ENCODE measurements around the gene PPP2R2C.

PPP2R2C gene

DNA sequence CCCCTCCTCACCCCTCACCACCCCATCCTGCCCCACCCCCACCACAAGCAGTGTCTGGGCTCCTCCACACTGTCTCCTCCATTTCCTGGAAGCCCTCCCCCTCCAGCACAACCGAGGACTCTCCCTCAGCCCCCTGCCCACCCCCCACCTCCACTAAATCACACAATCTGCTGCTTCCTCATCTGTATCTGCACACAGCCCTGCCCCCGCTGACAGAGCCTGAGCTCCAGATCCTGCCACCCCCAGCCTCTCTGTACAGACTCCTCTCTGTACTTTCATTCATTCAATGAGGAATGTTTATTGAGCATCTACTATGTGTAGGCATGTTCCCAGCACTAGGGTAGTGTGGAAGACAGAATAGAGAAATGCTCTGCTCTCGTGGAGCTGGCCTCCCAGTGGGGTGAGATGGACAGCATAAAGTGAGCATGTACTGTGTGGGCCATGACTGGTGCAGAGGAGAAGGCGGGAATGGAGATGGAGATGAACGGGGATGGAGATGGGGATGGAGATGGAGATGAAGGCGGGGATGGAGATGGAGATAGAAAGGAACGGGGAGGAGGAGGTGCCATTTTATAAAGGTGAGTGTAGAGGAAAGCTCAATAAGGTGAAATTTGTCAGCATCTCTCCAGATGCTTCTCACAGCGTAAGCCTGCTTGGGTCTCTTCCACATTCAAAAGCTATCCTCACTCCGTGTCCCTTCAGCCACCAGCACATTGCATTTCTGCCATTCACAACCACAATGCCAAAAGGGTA is 2.5 kb upstream of the PPP2R2C start:
- Mint-ChIP-seq H3K4me3 (no peak overlapping the region), H3K36me3 (ENCODE audit: low read depth) (no peaks in the 10 kb centered on the region), H3K27me3 (ENCODE audit: low read depth, poor library complexity) (peaks cover 92% of the 10 kb centered on the region), H3K27ac (no peak overlapping the region), H3K9me3 (peaks cover 5% of the 10 kb centered on the region), H3K4me1 (peaks cover 7% of the 10 kb centered on the region)
- TF ChIP-seq CTCF (IDR thresholded peaks at IDR 0.05): no peak
- no peak for DNase-seq

DNA sequence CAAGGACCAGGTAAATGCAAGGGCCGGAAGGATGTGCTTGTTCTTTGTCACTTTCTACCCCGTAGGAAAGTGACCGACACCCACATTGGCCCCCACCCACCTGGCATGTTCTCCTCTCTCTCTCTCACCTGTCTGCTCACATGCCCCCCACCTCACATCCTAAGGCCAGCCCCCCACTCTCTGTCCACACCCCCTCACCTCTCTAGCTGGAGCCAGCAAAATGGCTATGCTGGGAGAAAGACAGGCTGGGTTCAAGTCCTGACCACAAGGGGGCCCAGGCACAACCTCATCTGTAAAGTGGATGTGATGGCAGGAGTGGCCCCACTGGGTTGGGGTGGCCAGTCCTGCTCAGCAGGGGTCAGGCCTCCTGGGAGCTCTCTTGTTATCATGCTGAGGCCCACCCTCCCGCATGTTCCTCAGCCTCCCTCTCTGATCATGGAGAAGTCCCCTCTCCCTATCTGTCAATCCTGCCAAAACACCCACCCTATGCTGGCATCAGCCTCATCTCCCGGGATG is 1.7 kb upstream of the PPP2R2C start:
- Mint-ChIP-seq H3K27me3 (ENCODE audit: low read depth, poor library complexity) (peaks cover 93% of the 10 kb centered on the region), H3K4me1 (peaks cover 7% of the 10 kb centered on the region), H3K9me3 (peaks cover 5% of the 10 kb centered on the region), H3K27ac (no peak overlapping the region), H3K4me3 (no peak overlapping the region), H3K36me3 (ENCODE audit: low read depth) (no peaks in the 10 kb centered on the region)
- no peak for TF ChIP-seq CTCF (IDR thresholded peaks at IDR 0.05)
- DNase-seq: no peak

DNA sequence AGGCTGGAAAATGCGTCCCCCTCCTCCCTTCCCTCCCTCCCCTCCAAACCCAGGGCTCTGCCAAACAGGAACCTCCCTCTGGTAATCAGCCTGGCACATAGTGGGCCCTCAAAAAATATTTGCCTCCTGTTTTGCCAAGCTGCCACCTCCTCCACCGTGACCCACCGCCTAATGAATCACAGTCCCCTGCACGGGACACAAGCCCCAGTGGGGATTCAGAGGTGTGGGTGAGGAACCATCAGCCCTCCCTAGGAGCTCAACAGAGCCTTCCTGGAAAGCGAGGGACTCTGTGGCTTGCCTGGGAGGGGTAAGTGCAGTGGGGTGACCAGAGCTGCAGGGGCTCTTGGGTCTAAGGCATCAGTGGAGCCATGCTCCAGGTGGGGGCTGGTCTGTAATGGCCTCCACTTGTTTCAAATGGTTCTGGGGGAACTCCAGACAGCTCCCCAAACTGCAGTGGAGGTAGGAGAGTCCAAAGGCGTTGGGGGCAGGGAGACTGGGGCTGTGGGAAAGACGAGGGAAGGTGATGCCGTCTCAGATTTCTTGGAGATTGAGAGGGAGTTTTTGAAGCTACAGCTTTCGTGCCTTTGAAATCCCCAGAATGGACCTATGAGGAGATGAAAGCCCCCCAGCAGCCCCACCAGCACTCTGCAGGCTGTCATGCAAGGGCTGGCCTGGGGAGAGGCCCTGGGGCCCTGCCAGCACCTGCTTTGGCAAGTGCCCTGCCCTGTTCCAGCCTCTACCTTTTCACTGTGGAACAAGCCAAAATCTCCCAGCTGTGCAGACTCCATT is 1.0 kb upstream of the PPP2R2C start:
- no peak for DNase-seq
- peak overlapping the region; percentile 49 for H3K4me3 Mint-ChIP-seq
- H3K27me3 Mint-ChIP-seq (ENCODE audit: low read depth, poor library complexity): peaks cover 93% of the 10 kb centered on the region

GRCh38 chr4:6472008-6472386 is 417 bp downstream of the PPP2R2C start:
- TF ChIP-seq CTCF (IDR thresholded peaks at IDR 0.05): no peak
- Mint-ChIP-seq H3K4me1 (no peaks in the 10 kb centered on the region), H3K4me3 (no peak overlapping the region), H3K27ac (no peak overlapping the region), H3K27me3 (ENCODE audit: low read depth, poor library complexity) (peaks cover 93% of the 10 kb centered on the region), H3K9me3 (no peaks in the 10 kb centered on the region), H3K36me3 (ENCODE audit: low read depth) (no peaks in the 10 kb centered on the region)
- no peak for DNase-seq

More for the DNA sequence above, 1.0 kb upstream of the PPP2R2C start:
- TF ChIP-seq CTCF (IDR thresholded peaks at IDR 0.05): no peak
- Mint-ChIP-seq H3K4me1 (peaks cover 7% of the 10 kb centered on the region), H3K36me3 (ENCODE audit: low read depth) (no peaks in the 10 kb centered on the region), H3K9me3 (peaks cover 5% of the 10 kb centered on the region), H3K27ac (no peak overlapping the region)

DNA sequence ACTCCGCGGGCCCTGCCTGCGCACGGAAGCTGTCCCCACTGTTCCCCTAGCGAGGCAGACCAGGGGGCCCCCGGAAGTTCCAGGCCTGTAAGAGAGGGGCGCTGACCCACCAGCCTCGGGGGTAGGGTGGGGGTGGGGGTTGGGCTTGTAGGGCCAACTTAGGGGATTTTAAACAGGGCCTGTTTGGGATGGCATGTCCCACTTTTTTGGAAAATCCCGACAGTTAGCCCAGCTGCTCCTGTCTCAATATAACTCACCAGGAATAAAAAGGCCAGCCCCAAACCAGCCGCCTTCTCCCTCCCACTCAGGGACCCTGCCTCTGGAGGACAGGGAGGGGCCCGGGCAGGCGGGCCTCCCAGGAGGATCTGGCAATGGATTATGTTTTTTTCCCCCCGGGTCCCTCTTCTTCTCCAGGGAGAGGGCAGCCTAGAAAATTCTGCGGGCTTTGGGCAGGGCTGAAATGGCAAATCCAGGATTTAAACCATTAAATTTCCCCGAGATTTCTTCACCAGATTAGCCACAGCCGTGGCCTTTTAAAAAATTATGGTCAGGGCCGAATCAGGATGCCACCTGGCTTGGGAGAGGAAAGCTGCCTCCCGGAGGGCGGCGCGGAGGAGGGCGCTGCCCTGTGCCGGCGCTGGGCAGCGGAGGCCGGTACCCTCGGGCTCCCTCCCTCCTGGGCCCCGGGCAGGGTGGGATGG is 957 bp downstream of the PPP2R2C start:
- no peaks in the 10 kb centered on the region for H3K4me1 Mint-ChIP-seq
- peaks cover 93% of the 10 kb centered on the region for H3K27me3 Mint-ChIP-seq (ENCODE audit: low read depth, poor library complexity)
- TF ChIP-seq CTCF (IDR thresholded peaks at IDR 0.05): no peak
- H3K9me3 Mint-ChIP-seq: no peaks in the 10 kb centered on the region
- no peak overlapping the region for H3K27ac Mint-ChIP-seq
- peak overlapping the region; percentile 54 for H3K4me3 Mint-ChIP-seq
- H3K36me3 Mint-ChIP-seq (ENCODE audit: low read depth): no peaks in the 10 kb centered on the region
- no peak for DNase-seq
